Ishikawa (cell line): ENCODE results near the gene NDUFB2.

Experiments
- CEBPB ChIP-seq: IDR thresholded peaks from 2 replicates; pipeline ENCODE4 v1.6.1; 2012
- CREB1 ChIP-seq: IDR thresholded peaks from 2 replicates; pipeline ENCODE4 v1.6.1; 2012; ENCODE audit warnings: low read depth
- EGR1 ChIP-seq: IDR thresholded peaks from 2 replicates; pipeline ENCODE4 v1.6.1; 2012
- EP300 ChIP-seq: IDR thresholded peaks from 2 replicates; pipeline ENCODE4 v1.6.1; 2012; ENCODE audit warnings: borderline replicate concordance
- FOXM1 ChIP-seq: IDR thresholded peaks from 2 replicates; pipeline ENCODE4 v1.6.1; 2012; ENCODE audit warnings: low read depth, borderline replicate concordance
- MAX ChIP-seq: IDR thresholded peaks from 2 replicates; pipeline ENCODE4 v1.6.1; 2012
- NFIC ChIP-seq: IDR thresholded peaks from 2 replicates; pipeline ENCODE4 v1.6.1; 2012
- RAD21 ChIP-seq: IDR thresholded peaks from 2 replicates; pipeline ENCODE4 v1.6.1; 2012; ENCODE audit warnings: low read depth
- REST ChIP-seq: IDR thresholded peaks from 2 replicates; pipeline ENCODE4 v1.6.1; 2012; ENCODE audit warnings: low read depth, mild to moderate bottlenecking
- TAF1 ChIP-seq: IDR thresholded peaks from 2 replicates; pipeline ENCODE4 v1.6.1; 2012; ENCODE audit warnings: low read depth, mild to moderate bottlenecking
- TEAD4 ChIP-seq: IDR thresholded peaks from 2 replicates; pipeline ENCODE4 v1.6.1; 2012
- USF1 ChIP-seq: IDR thresholded peaks from 2 replicates; pipeline ENCODE4 v1.6.1; 2012
- YY1 ChIP-seq: IDR thresholded peaks from 2 replicates; pipeline ENCODE4 v1.6.1; 2012; ENCODE audit warnings: low read depth
- ZBTB7A ChIP-seq: IDR thresholded peaks from 2 replicates; pipeline ENCODE4 v1.6.1; 2012; ENCODE audit warnings: low read depth

GRCh38 chr7:140656548-140657515, 39.7 kb upstream of the NDUFB2 start:
- no peak for TF ChIP-seq ZBTB7A
- no peak for TF ChIP-seq RAD21
- TF ChIP-seq USF1, result no peak
- TF ChIP-seq NFIC, result no peak
- no peak for TF ChIP-seq REST
- no peak for TF ChIP-seq EP300
- TF ChIP-seq TAF1, result no peak
- TF ChIP-seq YY1, result no peak
- TF ChIP-seq TEAD4, result no peak
- TF ChIP-seq CREB1, result no peak
- TF ChIP-seq CEBPB, result no peak
- no peak for TF ChIP-seq MAX
- no peak for TF ChIP-seq FOXM1
- no peak for TF ChIP-seq EGR1
